GM18498 (cell line): ENCODE results near the gene DOCK4.

Experiments
- ATAC-seq: cut with Tn5 transposase; IDR thresholded peaks from one replicate; pipeline ENCODE4 v1.9.1; 2021; ENCODE audit warnings: mild to moderate bottlenecking, moderate library complexity; ENCODE audit not compliant: unreplicated experiment

Gene DOCK4

DNA sequence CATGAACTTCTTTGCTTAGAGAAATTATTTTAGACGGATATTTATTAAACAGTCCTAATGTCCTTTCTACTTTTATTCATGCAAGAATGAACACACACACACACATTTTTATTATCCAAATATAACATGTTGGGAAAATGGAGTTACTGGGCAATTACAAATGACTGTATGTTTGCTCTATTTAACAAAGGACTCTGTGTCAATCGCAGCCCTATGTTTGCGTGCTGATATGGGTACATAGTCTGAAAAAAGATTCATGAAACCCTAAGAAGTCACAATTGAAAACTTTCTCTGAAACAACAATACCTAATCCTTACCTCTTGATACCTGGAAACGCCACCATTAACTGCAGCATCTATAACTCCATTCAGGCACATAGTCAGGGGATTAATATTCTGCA lies 459.2 kb downstream of the DOCK4 start:
- no peak for ATAC-seq

DNA sequence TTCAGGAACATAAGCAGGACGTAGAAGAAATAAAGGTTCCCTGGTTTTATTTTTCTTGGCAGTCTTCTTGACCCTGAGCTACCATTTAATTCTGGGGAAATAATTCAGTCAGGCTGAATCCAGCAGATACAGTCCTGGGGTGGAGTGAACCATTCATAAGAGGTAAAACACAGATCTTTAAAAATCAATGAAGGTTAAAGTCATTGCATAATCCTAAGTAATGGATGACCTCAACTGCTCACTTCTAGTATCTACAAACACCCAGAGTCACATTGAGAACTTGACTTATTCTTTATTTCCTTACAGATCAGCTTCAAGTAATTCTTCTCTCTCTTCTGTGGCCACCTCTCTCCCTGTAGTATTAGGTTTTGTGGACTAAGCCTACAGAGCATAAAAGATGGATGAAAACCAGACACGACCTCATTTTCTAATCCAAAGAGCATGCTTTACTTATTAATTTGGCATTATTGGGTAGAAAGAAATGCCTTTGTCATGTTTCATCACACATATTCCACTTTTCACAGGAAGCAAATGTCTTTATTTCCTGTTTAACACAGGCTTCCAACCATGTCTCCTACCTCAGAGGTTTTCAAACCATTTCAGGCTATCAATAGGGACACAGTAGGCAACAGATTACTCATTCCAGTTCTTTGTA lies 461.6 kb downstream of the DOCK4 start:
- no peak for ATAC-seq

DNA sequence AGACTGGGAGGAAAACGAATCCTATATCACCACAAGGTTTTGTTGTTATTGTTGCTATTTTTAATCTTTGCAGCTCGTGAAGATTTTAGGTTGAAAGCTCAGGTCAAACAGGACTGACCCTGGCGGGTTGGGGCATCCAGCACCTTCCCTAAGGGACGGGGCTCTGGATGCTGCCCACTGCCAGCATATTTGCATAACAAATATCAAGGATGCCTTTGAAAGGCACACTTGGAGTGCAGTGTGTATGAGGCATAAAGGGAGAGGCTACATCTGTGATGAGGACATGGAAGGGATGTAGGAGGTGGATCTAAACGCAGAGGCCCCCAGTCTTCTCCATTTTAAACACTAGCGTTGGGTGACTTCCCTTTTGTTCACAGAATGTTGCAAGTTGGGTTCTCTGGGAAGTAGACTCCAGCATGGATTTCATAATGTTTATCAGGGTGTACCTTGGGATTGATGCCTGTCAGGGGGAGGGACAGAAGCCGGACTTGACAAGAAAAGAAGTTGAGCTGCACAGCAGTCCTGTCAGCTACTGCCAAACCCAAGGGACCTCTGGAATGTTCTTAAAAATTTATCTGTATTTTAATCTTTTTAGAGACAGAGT lies 462.9 kb downstream of the DOCK4 start:
- ATAC-seq = no peak

DNA sequence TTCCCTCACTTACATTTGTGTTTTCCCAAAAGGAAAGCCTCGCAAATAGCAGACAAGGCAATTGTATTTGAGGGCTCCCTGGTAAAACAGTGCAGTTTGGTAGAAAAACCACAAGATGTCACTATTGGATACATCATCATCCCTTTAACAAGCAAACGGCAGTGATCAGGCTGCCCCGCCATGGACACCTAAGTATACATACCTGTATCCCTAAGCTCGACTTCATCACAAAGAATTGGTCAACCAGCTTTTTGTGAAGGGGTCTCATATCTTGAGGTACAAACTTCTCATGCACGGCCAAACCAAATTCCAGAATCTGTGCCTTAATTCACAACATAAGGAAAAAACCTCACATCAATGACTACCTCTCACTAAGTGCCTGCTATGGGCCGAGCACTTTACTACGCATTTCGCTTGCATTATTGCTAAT lies 464.4 kb downstream of the DOCK4 start:
- peak; percentile 96 for ATAC-seq

DNA sequence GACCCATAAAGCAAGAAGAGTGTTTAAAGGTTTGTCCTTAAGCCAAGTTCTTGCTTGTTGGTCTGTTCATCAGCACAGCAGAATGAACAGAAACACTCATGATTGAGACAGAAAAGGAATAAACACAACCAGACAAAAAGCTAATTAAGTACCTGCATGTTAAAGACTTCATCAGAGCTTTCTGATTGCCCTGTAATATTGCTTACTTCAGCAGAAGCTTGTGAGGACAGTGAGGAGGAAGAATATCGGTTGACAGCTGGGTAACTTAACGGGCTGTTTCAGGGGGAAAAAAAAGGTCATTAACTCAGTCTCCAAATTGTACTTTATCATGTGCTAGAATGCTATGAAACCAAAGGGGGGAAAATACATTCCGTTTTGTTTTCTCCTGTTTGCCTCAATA lies 465.3 kb downstream of the DOCK4 start:
- no peak for ATAC-seq

DNA sequence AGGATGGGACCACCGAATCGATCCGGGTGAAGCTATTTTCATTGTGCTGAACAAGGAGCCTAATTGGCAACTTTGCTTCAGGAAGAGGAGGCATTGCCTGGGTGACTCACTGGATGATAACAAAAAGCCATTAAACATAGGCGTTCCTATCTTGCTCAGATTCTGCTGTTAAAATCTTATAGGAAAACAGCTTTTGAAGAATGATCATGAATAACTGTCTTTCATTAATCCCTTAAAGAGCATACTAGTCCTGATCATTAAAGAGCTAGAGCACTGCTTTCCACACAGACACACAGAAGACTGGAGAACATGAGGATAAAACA lies 469.7 kb downstream of the DOCK4 start:
- ATAC-seq = no peak

DNA sequence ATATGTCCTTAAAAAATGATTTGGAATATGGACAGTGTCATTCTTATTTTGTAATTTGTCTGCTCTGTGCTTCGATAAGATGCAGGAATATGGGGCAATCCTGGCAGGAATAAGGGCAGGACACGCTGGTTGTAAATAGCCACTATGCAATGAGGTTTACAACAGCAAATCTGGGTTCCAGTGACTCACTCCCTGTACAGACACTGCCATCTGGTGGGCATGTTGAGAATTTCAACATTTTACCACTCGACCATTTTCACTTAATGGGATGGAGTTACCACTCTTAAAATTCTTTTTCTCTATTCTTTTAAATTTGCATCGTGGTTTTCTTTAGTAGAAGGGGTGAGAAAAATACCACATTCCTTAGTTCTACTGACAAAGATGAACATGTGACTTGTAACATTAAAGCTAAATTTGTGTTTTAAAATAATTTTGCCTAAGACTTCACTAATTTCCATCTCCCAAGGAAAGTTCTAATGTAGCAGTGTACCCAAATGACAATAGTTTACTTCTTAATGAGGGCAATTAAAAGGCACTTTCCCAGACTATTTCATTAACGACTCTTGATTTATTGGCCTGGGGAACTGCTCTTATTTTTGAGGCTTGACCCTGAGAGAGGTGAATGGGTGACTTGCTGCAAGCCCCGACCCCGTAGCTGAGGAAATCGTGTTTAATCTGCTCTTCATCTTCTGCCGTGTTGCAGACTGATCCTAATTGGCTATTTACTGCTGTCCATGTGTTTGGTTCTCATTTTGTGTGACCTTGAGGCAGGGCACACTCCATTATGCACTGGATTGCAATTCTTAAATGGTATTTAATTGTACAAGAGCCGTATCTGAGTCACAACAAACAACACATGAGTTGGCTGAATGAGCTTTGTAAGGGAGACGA lies 470.3 kb downstream of the DOCK4 start:
- peak; percentile 67 for ATAC-seq

DNA sequence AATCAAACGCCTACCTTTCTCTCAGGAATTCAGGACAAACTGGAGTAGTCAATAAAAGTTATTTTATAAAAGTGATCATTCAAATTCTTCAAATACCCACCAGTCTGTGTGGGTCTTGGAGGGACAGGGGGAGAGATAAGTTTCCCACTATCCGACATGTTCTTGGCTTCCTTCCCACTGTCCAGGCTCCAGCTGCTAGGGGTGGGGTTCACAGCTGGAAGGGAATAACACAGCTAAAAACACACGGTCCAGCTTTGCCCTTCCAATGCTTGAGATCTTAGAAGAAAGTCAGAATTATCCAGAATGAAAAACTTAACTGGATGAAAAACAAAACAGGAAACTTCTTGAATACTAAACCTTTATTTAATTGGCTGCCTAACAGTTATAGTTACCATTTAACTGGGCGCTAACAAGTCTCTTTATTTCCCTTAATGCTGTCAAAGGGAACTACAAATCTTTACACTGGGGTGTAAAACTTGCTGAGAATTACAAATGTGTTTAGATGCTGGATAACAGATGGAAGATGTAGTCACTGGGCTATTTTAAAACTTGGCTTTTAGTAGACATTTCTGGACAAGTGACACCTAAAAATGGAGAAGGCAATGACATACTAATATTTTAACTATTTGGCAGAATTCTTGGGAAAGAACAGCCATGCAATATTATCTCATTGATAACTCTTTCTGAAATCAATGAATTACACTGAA lies 471.1 kb downstream of the DOCK4 start:
- no peak for ATAC-seq

DNA sequence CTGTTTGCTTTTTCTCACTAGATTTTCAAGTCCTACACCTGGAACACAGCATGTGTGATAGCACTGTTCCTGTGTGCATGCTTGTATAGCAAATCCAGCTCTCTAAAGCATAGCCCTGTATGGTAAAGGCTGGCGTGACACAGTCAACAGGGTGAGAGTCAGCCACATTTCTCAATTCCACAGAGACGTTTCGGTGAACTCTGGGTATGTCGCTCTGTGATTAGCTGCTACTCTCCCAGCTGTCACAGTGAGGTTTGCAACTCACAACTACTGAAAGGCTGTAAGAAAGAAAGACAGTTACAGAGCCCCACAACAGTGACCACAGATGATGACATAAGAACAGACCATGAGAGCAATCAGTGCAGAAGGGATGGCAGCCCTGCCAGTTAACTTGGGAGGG lies 473.3 kb downstream of the DOCK4 start:
- ATAC-seq = no peak

DNA sequence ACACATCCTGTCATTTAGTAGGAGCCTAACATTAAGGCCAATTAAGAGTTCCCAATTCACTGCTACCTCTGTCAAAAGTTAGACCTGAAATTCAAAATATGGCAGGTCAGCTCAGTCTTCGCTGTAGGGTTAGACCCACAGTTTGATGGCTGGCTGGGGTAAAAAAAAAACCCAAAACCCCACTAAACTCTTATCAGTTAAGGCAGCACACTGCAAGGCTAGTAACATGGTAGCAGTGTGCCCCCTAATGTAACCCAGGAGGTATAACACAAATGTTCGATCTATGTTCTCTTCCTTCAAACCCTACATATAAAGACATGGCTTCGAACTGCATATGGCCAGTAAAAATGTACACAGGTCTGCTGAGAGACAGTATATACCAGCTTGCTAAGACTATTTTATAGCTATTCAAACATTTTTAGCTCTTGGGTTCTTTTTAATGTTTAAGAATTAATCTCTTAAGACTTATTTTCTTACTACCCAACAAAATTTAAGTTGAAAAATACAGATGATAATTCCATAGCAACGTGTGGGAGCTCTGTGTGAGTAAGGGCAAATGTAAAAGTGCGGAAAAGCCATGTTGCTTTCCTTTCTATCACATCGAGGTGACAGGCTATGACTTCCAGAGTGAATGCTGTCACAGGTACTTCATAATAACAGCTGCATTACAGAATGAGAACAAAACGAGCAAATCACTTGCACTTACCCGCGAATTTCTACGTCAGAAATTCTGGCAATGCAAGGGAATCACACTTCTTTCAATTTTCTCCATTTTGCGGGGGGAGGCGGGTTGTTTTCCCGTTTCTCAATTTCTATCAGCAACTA lies 475.5 kb downstream of the DOCK4 start:
- ATAC-seq = peak; percentile 57

DNA sequence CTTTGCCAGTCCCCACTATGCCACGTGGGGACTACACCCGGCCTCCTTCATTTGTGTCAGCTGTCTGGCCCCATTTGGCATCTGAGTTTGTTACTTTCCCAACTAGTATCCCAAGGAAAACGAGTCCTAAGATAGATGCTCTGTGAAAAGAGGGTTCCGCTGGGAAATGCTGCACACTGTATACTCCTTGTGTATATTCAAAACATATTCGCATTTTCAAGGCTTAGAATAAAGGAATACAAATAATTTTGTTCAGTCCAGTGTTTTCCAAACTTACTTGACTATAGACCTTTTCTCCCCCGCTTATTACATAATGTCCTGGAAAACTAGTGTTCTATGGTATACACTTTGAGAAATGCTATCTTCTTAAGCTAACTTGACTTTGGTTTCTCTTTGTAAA lies 476.1 kb downstream of the DOCK4 start:
- no peak for ATAC-seq

DNA sequence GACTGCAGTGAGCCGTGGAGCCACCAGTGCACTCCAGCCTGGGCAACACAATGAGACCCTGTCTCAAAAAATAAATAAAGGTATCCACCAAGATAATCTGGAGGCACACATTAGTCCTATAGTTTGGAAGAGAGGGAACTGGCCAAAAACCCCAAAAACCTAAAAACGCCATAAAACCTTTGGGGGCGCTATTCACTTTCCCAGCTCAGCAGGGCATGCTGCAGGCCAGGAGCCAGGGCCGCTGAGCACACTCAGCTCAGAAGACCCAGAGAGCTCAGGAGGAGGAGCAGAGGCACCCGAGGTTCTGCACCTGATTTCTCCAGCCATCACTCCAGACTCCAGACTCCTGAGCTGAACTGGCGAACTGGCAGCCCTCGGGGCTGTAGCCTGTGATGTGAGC lies 476.7 kb downstream of the DOCK4 start:
- ATAC-seq = no peak

DNA sequence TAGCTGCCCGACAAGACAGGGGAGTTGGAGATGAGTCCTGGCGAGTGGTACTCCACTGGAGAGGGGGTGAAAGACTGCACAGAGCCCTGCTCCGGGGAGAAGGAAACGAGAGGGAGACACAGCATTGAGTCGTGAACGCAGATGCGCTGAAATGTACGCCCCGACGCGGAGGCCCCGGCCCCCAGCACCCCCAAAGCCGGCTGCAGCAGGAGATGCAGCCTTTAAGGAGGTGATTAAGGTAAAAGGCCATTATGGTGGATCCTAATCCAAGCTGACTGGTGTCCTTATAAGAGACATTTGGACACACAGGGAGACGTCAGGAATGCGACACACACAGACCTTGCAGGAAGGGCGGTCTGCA lies 477.6 kb downstream of the DOCK4 start:
- ATAC-seq = no peak

DNA sequence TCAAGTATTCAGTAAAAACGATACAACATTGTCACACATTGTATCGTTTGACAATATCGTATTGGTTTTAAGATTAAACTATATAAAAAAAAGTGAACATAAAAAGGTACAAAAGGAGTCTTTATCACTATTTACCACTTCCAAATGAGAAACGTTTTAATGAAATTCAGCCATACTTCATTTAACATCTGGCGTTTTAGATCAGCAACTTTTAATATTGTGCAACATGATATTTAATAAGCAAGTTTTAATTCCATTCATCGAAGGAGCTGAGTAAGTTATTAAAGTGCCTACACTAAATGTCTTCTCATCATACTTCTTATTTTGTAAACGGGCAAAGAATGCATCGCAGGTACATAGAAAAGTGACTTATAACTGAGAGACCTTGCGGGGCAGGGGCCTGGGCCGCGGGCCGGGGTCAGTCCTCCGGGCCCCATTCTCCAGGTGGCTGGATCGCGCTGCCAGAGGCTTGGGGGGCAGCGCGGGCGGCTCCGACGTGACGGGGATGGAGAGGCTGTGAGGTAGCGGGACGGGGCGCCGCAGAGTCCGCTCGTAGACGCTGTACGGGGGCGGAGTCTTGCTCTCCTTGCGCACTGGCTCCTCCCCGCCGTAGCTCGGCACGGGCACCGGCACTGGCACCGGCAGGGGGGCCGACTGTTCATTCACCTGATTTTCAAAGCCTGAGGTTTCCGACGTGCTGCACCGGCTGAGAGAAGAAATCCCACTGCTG lies 478.1 kb downstream of the DOCK4 start:
- ATAC-seq = no peak

DNA sequence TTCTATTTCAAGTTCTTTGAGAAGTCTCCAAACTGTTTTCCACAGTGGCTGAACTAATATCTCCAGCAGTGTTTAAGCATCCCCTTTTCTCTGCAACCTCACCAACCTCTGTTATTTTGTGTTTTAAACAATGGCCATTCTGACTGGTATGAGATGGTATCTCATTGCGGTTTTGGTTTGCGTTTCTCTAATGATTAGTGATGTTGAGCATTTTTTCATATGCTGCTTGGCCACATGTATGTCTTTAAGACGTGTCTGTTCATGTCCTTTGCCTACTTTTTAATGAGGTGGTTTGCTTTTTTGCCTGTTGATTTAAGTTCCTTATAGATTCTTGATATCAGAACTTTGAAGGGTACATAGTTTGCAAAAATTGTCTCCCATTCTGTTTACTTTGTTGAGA lies 487.3 kb downstream of the DOCK4 start:
- ATAC-seq = no peak

DNA sequence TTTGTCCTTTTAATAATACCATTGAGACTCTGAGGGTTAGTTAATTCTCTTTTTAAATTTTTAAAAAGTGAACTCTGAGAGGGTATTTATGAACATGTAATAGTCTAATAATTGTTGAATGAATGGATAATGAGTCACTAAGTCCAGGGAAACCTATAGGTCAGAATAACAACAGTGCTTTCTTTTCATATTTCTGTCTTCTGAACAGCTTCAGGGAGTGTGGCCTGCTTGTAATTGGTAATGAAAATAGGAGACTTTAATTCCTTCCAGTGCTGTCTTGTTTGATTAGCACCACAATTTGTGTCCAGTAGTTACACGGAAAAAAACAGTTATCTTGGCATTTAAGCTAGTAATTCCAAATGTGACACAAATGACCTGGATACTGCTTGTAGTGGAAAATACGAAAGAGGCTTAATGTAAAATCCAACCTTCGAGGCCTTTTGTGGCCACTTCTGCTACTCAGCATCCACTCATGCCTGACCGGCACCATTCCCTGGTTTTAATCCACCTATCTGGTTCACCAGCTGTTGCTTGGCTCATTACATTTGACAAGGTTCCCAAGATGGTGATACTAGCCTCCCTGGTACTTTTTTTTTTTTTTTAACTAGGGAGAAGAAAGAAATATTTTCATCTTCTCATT lies 494.7 kb downstream of the DOCK4 start:
- ATAC-seq = no peak

DNA sequence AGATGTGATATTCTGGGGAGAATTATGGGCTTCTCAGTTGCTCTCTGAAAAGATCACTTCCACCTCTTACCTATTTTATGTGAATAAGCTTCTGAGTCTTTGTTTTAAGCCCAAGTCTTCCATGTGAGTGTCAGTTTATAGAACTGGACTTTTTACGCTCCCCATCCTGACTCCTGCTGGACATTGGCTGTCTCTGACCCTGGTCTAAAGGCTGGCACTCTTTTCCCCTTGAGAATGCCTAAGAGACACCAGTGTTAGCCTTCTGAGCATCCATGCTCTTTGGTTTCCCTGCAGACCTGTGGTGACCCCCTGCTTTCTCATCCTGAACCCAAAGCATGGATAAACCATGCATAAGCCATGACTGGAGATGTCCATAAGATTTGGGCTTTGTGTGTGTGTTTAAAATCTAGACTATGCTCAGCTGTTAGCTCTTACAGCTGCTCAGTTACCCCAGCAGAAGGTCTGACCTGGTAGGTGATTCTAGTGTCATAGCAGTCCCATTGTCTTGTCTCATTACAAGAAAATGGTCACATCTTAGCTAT lies 495.3 kb downstream of the DOCK4 start:
- no peak for ATAC-seq

DNA sequence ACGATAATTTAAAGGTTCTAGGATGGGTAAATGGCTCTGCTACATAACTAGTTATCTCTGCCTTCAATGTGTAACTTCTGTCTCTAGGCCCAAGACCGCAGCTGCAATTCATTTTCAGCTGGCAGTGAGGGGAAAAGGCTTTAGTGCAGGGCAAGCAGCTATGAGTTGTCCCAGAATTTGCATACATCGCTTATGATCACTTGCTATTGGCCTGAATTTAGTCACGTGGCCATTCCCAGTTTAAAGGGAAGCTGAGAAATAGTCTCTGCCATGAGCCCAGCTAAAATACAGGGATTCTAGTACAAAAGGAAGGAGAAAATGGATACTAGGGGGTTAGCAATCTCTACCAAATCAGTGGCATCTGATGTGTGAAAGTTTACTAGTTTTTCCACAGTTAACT lies 498.1 kb downstream of the DOCK4 start:
- no peak for ATAC-seq

DNA sequence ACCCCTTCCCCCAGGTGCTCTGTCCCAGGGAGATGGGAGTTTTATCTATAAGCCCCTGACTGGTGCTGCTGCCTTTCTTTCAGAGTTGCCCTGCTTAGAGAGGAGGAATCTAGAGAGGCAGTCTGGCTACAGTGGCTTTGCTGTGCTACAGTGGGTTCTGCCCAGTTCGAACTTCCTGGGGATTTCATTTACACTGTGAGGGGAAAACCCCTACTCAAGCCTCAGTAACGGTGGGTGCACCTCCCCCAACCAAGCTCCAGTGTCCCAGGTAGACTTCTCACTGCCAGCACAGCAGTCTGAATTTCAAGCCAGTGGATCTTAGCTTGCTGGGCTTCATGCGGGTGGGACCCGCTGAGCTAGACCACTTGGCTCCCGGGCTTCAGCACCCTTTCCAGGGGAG lies 500.4 kb downstream of the DOCK4 start:
- ATAC-seq = no peak
